Suppressor macrophage treated with lipopolysaccharide for 4 hours (primary cell): Measurements from ENCODE around the gene BAIAP2.
"Not testable (repeated sequence)": the region's sequence is repeated elsewhere in the genome, so short reads cannot be mapped to it uniquely, and the experiment has no call there.

ENCODE experiments used
- DNase-seq: peaks from one replicate; pipeline ENCODE4 v3.0.0-alpha.2; 2020

BAIAP2 gene

DNA sequence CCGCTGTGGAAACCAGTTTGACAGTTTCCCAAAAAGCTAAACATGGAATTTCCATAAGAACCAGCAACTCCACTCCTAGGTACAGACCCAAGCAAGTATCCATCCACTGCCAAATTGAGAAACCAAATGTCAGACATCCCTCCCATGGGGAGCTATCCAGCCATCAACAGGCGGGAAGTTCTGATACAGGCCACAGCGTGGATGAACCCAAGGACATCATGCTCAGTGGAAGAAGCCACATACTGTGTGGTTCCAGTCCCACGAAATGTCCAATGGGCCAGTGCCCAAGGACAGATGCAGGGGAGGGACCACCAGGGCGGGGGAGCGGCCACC is 12.6 kb upstream of the BAIAP2 start:
- no peak for DNase-seq

DNA sequence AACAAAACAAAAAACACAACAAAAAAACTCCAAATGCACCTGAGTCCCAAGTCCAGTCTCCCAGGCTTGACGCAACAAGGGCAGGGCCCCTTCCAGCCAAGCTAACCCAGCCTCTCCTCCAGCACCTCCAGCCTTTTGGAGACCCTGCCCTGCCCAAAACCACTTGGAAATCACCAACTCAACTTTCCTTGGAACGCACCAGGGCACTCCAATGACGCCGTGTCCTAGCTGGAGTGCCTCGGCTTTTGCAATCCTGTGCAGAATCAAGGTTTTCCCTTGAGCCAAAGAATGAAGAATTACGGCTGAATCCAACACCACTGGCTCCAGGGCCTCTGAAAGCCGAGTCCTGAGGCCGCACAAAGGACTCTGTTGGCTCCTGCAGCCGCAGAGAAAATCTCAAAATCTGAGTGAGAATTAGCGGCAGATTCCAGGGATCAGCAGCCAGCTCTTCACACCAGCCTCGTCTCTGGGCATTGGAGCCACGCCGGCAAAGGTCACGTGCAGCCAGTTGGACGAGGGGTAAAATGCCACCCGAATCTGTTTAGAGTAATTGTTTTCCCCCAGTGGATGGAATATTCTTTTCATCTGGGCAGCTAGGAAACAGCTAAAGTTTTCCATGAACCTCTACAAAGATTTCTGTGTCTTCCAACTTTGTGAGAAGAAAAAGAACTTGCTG is 9.7 kb upstream of the BAIAP2 start:
- DNase-seq = no peak

DNA sequence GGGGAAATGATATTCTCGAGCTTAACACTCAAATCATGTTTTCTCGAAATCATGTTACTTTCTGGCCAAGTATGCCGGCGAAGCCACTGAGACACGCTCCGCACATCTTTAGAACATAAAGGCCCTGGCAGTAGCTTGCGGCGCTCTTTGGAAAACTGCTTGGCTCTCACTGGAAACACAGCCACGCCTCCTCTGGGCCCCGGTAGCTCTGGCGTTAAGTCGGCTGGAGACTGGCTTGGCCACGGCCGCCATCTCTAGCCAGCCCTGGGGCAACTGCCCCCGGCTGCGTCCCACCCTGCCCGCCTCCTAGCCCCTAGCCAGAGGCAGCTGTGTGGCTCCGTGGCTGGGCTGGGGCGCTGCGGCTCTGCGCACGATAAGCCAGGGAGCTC is 9.2 kb upstream of the BAIAP2 start:
- DNase-seq = no peak

- DNase-seq = no peak
Observed at GRCh38 chr17:81026266-81027036, 8.5 kb upstream of the BAIAP2 start.

DNA sequence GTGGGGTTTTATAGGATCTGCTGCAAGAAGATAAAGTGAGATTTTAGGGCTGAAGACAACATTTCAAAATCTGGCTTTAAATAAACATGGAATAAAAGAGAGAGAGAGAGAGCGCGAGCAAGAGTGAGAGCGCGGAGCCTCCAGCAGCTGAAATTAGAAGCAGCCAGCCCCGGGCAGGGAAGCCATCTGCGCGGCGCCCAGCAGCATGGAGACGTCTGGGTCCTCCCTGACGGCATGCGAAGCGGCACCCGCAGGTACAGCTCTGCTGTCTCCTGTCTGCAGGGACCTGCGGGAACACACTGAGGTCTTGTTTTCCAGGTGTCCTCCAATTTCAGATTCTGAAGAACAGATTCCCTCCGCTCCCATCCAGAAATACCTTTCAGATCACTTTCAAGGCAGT is 7.9 kb upstream of the BAIAP2 start:
- no peak for DNase-seq

DNA sequence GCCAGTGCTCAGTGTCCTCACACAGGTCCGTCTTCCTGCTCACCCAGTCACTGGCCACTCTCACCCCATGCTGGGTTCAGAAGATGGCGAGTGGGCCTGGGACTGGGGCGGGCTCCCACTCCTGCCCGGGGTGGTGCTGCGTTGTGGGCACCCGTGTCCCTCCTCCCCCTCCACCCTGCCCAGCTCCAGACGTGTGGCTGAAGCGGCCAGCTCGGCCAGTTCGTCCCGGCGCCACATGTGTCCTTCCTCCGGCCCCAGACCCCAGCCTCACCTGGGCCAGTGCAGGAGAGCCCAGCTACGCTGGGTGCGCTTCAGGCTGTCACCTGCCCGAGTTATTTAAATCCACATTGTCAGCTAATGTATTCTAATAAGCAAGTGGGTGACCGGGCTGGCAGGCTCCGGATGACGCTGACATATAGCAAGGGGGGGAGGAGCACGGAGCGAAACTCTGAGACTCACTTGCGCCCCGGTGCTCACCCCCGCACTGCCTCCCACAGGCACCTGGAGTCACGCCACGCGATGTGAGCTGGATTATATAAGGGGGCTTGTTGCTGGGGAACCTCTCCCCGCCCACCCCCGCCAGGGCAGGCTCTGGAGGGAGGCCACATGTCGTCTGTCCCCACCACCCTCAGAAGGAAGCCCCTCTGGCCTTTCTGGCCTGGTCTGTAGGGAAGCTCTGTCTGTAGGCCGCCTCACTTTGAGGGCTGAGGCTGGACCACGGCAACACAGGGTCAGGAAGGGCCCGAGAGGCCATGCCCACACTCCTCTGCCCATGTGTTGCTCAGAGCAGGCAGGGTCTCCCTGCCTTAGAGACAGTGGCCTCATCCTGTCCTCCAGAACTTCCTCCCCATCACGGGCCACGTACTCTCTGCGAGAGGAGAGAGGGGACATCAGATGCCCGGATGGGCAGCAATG is 7.1 kb upstream of the BAIAP2 start:
- DNase-seq = no peak

GRCh38 chr17:81028506-81028858 is 6.5 kb upstream of the BAIAP2 start:
- no peak for DNase-seq

DNA sequence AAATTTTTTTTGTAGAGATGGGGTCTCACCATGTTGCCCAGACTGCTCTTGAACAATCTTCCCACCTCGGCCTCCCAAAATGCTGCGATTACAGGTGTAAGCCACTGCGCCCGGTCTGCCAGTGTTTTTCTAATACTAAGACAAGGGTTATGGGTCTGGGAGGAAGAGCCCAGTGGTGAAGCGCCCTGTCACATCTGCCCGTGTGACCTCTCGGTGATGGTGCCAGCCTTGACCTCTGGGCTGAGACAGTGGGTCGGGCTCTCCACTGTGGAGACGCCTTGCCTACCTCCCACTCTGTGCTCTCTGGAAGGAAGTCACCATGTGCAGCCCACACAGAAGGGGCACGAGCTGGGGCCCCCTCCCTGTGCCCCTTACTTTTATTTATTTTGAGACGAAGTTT is 5.1 kb upstream of the BAIAP2 start:
- no peak for DNase-seq

DNA sequence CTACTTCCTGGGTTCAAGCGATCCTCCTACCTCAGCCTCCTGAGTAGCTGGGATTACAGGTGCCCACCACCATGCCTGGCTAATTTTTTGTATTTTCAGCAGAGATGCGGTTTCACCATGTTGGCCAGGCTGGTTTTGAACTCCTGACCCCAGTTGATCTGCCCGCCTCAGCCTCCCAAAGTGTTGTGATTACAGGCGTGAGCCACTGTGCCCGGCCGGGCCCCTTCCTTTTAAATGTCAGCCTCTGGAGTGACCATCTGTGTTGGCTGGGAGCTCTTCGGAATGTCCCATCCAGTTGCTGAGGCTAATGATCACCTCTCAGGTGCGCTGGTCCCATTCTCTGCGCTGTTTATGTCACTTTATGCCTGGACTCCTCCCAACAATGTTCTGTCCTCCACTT is 4.6 kb upstream of the BAIAP2 start:
- not testable (repeated sequence) for DNase-seq

DNA sequence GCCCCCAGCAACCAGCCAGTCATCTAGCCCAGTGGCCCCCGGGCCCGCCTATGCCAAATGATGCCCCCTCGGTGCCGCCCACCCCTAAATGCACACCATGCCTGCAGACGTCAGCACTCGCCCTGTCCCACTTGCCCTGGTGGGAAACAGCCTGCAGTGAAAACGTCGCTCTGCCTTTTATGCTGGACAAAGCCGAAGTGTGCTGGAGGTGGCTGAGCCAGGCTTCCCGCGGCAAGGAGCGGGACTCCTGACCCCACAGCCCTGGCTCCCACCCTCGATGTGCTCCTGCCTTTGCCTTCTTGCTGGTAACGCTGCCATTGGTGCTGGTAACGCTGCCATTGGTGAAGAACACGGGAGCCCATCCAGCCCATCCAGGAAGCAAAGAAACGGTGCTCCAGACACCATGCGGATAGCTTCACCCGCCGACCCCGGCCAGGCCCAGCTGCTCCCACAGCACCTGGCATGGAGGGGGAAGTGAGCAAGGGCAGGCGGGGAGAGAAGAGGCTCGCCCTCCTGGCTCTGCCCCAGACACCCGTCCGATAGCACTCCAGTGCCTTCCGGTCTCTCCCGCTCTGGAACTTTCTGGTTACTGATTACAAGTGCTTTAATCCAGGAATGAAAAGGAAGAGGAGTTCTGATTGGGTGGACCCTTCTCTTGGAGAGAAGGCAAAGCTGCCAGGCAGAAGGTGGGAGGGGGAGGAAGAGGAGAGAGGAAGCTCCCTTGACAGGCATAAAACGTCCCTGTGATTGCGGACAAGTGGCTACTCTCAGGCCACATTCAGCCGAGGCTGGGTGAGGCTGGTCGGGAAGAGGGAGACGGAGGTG is 4.0 kb upstream of the BAIAP2 start:
- DNase-seq = no peak

DNA sequence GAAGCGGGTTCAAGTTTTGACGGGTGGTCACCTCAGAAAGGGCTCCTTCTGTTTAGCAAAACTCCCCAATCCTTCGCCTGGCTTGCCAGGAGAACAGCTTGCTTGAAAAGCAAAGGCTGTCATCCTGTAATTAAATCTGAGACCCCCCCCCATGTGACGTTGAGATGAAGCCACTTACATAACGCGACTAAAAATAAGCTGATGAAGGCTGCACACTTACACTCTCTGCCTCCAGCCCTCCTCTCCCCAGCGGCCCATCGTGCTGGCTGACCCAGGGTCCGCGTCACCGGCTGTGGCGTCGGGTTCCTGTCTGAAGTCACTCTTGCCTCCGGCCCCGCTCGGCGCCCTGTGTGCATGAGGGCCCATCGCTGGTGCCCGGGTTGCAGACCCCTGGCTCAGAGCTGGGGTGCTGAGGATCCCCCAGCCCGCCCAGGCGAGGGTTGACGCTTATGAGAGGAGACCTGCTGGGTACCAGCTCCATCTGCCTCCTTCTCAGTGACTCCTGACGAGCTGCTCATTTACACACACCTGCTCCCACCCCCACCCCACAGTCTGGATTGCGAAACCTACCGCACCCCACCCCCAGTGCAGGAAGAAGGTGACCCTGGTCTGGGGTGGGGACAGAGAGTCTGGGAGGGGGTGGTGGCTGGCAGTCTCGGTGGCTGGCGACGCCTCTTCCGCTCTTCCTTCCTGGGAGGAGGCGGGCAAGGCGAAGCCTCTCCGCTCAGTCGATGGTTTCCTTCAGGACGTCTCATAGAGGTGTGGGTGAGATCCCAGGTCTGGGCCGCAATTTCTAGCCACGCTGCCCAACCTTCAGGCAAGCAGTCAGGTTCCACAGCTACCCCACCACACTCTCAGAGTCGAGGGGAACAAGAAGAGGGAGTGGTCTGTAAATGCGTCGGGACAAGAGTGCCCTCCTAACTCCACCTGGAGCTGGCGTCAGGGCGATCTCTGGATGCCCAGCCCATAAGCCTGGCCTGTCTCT is 3.1 kb upstream of the BAIAP2 start:
- no peak for DNase-seq

GRCh38 chr17:81032641-81033480 is 2.1 kb upstream of the BAIAP2 start:
- DNase-seq = no peak

DNA sequence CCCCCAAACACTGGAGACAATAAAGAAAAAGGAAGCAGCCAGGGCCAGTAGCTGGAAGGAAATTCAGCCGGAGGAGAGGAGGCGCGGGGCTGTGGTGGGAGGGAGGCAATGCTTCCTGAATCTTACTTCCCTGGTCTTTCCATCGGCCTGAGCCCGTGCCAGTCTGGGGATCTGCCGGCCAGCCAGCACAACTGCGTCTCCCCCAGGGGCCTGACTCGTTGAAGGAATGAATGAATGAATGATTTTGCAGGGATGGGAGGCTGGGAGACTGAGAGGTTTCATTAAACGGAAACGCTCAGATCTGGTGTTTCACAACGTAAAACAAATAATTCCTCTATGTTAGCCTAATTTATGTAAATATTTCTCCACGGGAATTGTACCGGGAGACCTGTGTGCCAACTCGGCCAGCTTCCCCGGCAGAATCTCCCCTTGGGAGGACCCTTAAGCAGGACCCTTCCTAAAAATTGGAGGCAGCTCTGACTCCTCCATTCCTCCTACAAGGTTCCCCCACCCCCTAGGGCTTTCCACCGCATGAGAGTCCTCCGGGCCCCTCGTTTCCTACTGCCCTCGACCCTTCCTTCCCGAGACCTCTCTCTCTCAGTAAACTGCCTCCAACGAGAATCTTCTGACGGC is 1.3 kb upstream of the BAIAP2 start:
- DNase-seq = peak; percentile 73

DNA sequence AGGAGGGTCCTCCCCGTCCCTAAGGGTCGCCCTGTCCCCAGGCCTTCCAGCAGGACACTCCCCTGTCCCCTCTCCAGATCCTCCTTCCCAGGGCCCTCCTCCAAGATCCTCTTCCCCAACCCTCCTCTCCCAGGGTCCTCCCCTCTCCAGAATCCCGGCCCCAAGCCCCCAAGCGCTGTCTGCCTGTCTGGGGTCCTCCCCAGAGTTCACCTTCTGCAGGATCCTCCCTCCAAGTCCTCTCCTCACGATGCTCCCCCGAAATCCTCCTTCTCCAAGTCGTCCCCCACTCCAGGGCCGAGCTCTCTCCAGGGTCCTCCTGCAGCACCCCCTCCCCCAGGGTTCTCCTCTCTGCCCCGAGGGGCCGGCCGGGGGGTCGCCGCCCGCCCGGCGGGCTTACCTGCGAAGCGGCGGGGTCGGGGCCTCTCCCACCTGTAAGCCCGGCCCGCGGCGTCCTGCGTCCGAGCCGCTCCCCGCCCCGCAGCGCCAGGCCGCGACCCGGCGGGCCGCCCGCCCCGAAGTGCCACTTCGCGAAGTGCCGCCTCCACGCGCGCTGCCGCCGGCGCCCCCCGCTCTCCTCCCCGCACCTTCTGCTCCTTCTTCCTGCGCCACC is 678 bp upstream of the BAIAP2 start:
- DNase-seq = no peak

DNA sequence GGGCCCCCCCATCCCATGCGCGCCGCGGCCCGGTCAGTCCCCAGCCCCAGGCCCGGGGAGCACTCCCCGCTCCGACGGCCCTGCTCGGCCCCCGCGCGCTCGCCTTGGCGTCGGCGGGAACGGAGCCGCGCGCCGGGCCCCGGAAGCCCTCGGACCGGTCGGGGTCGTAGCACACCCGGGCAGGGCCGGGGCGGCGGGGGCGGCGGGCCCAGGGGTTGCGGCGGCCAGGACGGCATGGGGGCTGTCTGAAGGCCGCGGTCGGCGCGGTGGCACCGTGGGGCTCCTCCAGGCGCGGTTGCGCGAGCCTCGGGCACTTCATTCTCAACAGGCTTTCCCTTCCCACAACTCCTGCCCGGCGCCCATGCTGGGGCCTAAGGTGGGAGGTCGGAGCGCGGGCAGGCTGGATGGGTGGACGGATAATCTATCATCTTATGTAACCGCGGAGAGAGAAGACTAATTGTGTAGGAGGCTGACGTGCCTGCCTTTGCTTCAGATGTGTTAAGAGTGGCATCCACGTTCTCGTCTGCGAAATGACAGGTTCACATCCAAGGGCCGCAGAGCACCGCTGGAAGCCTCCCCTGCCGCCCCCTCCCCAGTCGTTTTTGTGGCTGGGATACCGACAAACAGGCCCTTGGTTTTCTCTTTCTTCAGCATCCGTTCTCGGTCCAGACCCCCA is 708 bp downstream of the BAIAP2 start:
- no peak for DNase-seq

- peak; percentile 50 for DNase-seq
Observed at GRCh38 chr17:81036197-81036941, 1.4 kb downstream of the BAIAP2 start.

- DNase-seq = no peak
Observed at GRCh38 chr17:81037026-81037797, 2.3 kb downstream of the BAIAP2 start.
